A673 (cell line): ENCODE measurements around the gene HRK. TPM values are rescaled to one million over a fixed set of nuclear protein-coding genes. Genes with fewer than 3 reads are reported as not detected.

Experiments
- BruUV-seq: library from RNA; stranded (reverse); fragments of 400-500 nt; replicated peaks from 2 replicates; lab custom pipeline; 2021; lab: Mats Ljungman, UMichigan
- CTCF ChIA-PET: fragments of 300-600 bp; sonication (Branson Sonifier 250); formaldehyde crosslinking; loops from one replicate; lab custom pipeline; 2022; ENCODE audit warnings: antibody characterized with exemption; lab: Charles Lee
- POLR2A ChIA-PET: fragments of 300-600 bp; sonication (Branson Sonifier 250); formaldehyde crosslinking; loops from one replicate; lab custom pipeline; 2022; ENCODE audit warnings: antibody characterized with exemption; ENCODE audit not compliant: low non-redundant PET; lab: Charles Lee
- DNase-seq: peaks from one replicate; pipeline ENCODE4 v3.0.0-alpha.2; 2015; ENCODE audit warnings: low spot score
- H3K27ac ChIP-seq: fragments of 200-600 bp; sonication (generic); 2 replicates; pipeline ENCODE4 v1.5.1; 2016; ENCODE audit warnings: mixed run types, low read depth, mild to moderate bottlenecking, mixed read lengths, antibody characterized with exemption, low read length; ENCODE audit not compliant: poor library complexity, severe bottlenecking
- H3K27me3 ChIP-seq: fragments of 200-600 bp; sonication (generic); replicated peaks from 2 replicates; pipeline ENCODE4 v1.6.1; 2017; ENCODE audit warnings: mixed run types, low read depth, mild to moderate bottlenecking, mixed read lengths, antibody characterized with exemption, low read length; ENCODE audit not compliant: insufficient read depth, poor library complexity
- H3K36me3 ChIP-seq: fragments of 200-600 bp; sonication (generic); 2 replicates; pipeline ENCODE4 v1.6.1; 2016; ENCODE audit warnings: mixed run types, mild to moderate bottlenecking, mixed read lengths, antibody characterized with exemption, low read length; ENCODE audit not compliant: insufficient read depth, poor library complexity, severe bottlenecking
- H3K4me1 ChIP-seq: fragments of 200-600 bp; sonication (generic); 2 replicates; pipeline ENCODE4 v1.6.1; 2017; ENCODE audit warnings: mixed run types, mild to moderate bottlenecking, mixed read lengths, antibody characterized with exemption, low read length; ENCODE audit not compliant: insufficient read depth, poor library complexity, severe bottlenecking
- H3K4me3 ChIP-seq: fragments of 200-600 bp; sonication (generic); 2 replicates; pipeline ENCODE4 v1.5.1; 2016; ENCODE audit warnings: low read depth, mixed run types, mild to moderate bottlenecking, mixed read lengths, low read length; ENCODE audit not compliant: poor library complexity, severe bottlenecking
- H3K9me3 ChIP-seq: fragments of 200-600 bp; sonication (generic); 2 replicates; pipeline ENCODE4 v1.6.1; 2016; ENCODE audit warnings: mixed run types, low read depth, mild to moderate bottlenecking, mixed read lengths, antibody characterized with exemption, low read length; ENCODE audit not compliant: poor library complexity, severe bottlenecking
- EZH2 ChIP-seq: fragments of 200-600 bp; sonication (generic); IDR thresholded peaks from 2 replicates; pipeline ENCODE4 v1.6.1; 2017; ENCODE audit warnings: borderline replicate concordance, low read depth, mild to moderate bottlenecking, mixed read lengths, antibody characterized with exemption, low read length; ENCODE audit not compliant: poor library complexity, severe bottlenecking
- intact Hi-C: fragments of 100-400 bp; cut with micrococcal nuclease; formaldehyde crosslinking; loops from one replicate; pipeline ENCODE4 v1.10.0; 2022; ENCODE audit not compliant: unreplicated experiment
- total RNA-seq: library from RNA; stranded (reverse); gene quantifications from 2 replicates; pipeline ENCODE4 v1.2.3, GENCODE V29; 2021
- TF ChIP-seq, protein P1 (sequence below): fragments of 300-800, 200-600 bp; sonication (generic); conservative IDR thresholded peaks from 2 replicates; pipeline ENCODE4 v1.5.1; 2017; ENCODE audit warnings: low read depth, mild to moderate bottlenecking, antibody characterized with exemption, low read length, moderate library complexity, mixed read lengths

HRK gene
- total RNA-seq, 1 experiment from 2014 or later, result 0.37 TPM

DNA sequence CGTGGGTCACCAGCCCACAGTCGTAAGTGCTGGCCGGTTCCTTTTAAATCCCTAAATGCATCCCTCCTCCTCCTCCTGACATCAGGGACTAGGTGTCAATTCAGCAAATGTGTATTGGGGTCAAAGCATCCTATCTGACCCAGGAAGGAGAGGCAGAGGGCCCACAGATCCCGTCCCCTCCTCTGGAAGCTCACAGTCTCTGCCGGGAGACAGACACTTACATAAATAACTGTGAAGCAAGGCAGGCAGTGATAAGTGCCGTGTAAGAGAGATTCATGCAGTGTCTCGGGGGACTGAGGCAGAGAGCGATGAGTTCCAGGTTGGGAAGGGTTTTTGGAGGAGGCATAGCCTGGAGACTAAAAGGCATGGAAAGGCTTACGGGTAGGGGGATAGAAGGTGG, 44.1 kb downstream of the HRK start:
- ChIA-PET CTCF (no interaction called here), POLR2A (no interaction called here)
- intact Hi-C loops, result no loop called here
- H3K9me3 ChIP-seq, result no peaks in the 10 kb centered on the region
- TF ChIP-seq, protein P1, sequence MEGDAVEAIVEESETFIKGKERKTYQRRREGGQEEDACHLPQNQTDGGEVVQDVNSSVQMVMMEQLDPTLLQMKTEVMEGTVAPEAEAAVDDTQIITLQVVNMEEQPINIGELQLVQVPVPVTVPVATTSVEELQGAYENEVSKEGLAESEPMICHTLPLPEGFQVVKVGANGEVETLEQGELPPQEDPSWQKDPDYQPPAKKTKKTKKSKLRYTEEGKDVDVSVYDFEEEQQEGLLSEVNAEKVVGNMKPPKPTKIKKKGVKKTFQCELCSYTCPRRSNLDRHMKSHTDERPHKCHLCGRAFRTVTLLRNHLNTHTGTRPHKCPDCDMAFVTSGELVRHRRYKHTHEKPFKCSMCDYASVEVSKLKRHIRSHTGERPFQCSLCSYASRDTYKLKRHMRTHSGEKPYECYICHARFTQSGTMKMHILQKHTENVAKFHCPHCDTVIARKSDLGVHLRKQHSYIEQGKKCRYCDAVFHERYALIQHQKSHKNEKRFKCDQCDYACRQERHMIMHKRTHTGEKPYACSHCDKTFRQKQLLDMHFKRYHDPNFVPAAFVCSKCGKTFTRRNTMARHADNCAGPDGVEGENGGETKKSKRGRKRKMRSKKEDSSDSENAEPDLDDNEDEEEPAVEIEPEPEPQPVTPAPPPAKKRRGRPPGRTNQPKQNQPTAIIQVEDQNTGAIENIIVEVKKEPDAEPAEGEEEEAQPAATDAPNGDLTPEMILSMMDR, result no peak
- TF ChIP-seq EZH2, result no peak
- no peaks in the 10 kb centered on the region for H3K36me3 ChIP-seq
- DNase-seq, result no peak
- no peaks in the 10 kb centered on the region for H3K4me1 ChIP-seq
- H3K4me3 ChIP-seq, result no peak overlapping the region
- no peak overlapping the region for H3K27ac ChIP-seq
- no peaks in the 10 kb centered on the region for H3K27me3 ChIP-seq
- no TSS peak for BruUV-seq

DNA sequence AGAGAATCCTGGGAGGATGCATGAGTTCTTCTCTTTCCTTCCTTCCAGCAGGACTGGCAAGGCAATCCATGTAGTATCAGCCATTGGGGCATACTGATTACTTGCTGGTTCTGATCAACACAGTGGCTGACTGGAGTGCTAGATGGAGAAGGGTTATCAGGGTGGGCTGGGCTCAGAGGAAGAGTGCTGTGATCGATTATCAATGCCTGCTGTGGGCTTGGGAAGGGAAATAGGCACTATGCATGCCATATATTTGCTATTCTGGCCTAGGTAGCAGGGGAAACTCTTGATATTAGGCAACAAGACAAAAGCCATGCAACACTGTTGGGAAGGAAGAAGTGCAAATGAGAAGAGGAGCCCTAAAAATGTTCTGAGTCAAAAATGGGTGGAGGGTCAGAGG, 45.8 kb downstream of the HRK start:
- Histone ChIP-seq H3K36me3 (no peaks in the 10 kb centered on the region), H3K4me3 (no peak overlapping the region), H3K9me3 (no peaks in the 10 kb centered on the region), H3K27me3 (no peaks in the 10 kb centered on the region), H3K27ac (no peak overlapping the region), H3K4me1 (no peaks in the 10 kb centered on the region)
- intact Hi-C loops, result no loop called here
- no TSS peak for BruUV-seq
- TF ChIP-seq, protein P1, result no peak
- TF ChIP-seq EZH2, result no peak
- DNase-seq, result no peak
- CTCF ChIA-PET, result no interaction called here
- POLR2A ChIA-PET, result no interaction called here

DNA sequence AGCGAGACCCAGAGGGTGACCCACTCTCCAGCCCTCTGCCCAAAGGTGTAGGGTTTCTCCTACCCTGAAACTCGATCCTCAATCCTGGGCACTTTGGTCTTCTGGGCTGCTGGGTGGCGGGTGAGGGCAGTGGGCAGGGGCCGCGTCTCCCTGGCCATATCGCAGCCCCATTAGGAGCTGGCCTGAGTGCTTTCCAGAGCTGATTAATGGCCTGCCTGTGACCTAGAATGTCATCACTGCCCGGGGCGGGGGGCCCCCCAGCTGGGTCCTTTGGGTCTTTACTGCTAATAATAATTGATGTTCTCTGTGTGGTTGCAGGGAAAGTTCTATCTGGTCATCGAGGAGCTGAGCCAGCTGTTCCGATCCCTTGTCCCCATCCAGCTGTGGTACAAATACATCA, 47.8 kb downstream of the HRK start:
- Histone ChIP-seq H3K4me1 (no peaks in the 10 kb centered on the region), H3K9me3 (no peaks in the 10 kb centered on the region), H3K4me3 (no peak overlapping the region), H3K27ac (no peak overlapping the region), H3K27me3 (no peaks in the 10 kb centered on the region), H3K36me3 (no peaks in the 10 kb centered on the region)
- DNase-seq, result no peak
- TF ChIP-seq EZH2, result no peak
- TF ChIP-seq, protein P1, result no peak
- intact Hi-C loops, result no loop called here
- ChIA-PET CTCF (no interaction called here), POLR2A (no interaction called here)
- no TSS peak for BruUV-seq
